Parathyroid adenoma (tissue), 2 donors: ENCODE measurements around the gene CPB2.

ENCODE experiments used
- H2AFZ ChIP-seq: fragments of 300-600 bp; sonication (generic); one replicate; pipeline ENCODE4 v1.7.0; 2017; ENCODE audit warnings: antibody characterized with exemption, mild to moderate bottlenecking
- H3K27ac ChIP-seq: fragments of 300-600 bp; sonication (generic); one replicate; pipeline ENCODE4 v1.7.0; 2017
- H3K27me3 ChIP-seq: fragments of 300-600 bp; sonication (generic); one replicate; pipeline ENCODE4 v1.7.0; 2017; ENCODE audit warnings: low read length; ENCODE audit not compliant: control insufficient read depth, insufficient read depth
- H3K36me3 ChIP-seq: fragments of 300-600 bp; sonication (generic); one replicate; pipeline ENCODE4 v1.7.0; 2017; ENCODE audit warnings: low read length; ENCODE audit not compliant: control insufficient read depth, insufficient read depth
- H3K4me1 ChIP-seq: fragments of 300-600 bp; sonication (generic); one replicate; pipeline ENCODE4 v1.7.0; 2017; ENCODE audit warnings: control low read depth
- H3K4me2 ChIP-seq: fragments of 300-600 bp; sonication (generic); one replicate; pipeline ENCODE4 v1.7.0; 2017; ENCODE audit warnings: low read length
- H3K4me3 ChIP-seq: fragments of 300-600 bp; sonication (generic); one replicate; pipeline ENCODE4 v1.7.0; 2017; ENCODE audit warnings: low read depth, low read length
- H3K79me2 ChIP-seq: fragments of 300-600 bp; sonication (generic); one replicate; pipeline ENCODE4 v1.7.0; 2017; ENCODE audit warnings: control low read depth
- H3K9ac ChIP-seq: fragments of 300-600 bp; sonication (generic); one replicate; pipeline ENCODE4 v1.7.0; 2017; ENCODE audit warnings: mild to moderate bottlenecking
- H3K9me3 ChIP-seq: fragments of 300-600 bp; sonication (generic); one replicate; pipeline ENCODE4 v1.7.0; 2017; ENCODE audit warnings: low read length; ENCODE audit not compliant: control insufficient read depth
- TF ChIP-seq, protein P1 (sequence below): fragments of 300-600 bp; sonication (generic); IDR thresholded peaks from one replicate; pipeline ENCODE4 v1.7.0; 2017; ENCODE audit warnings: antibody characterized with exemption, mild to moderate bottlenecking
- donor health status: primary hyperparathyroidism.

Gene CPB2

GRCh38 chr13:46134494-46134893 is 29.7 kb upstream of the CPB2 start:
- peak overlapping the region; percentile 43 for H3K4me2 ChIP-seq
- H3K79me2 ChIP-seq = no peaks in the 10 kb centered on the region
- H3K9me3 ChIP-seq = no peaks in the 10 kb centered on the region
- H2AFZ ChIP-seq = peak overlapping the region; percentile 18
- no peak overlapping the region for H3K4me3 ChIP-seq
- H3K27me3 ChIP-seq = no peaks in the 10 kb centered on the region
- H3K4me1 ChIP-seq = peaks cover 9% of the 10 kb centered on the region
- peak overlapping the region; percentile 81 for H3K27ac ChIP-seq
- no peak overlapping the region for H3K9ac ChIP-seq
- TF ChIP-seq, protein P1, sequence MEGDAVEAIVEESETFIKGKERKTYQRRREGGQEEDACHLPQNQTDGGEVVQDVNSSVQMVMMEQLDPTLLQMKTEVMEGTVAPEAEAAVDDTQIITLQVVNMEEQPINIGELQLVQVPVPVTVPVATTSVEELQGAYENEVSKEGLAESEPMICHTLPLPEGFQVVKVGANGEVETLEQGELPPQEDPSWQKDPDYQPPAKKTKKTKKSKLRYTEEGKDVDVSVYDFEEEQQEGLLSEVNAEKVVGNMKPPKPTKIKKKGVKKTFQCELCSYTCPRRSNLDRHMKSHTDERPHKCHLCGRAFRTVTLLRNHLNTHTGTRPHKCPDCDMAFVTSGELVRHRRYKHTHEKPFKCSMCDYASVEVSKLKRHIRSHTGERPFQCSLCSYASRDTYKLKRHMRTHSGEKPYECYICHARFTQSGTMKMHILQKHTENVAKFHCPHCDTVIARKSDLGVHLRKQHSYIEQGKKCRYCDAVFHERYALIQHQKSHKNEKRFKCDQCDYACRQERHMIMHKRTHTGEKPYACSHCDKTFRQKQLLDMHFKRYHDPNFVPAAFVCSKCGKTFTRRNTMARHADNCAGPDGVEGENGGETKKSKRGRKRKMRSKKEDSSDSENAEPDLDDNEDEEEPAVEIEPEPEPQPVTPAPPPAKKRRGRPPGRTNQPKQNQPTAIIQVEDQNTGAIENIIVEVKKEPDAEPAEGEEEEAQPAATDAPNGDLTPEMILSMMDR = no peak
- H3K36me3 ChIP-seq = no peaks in the 10 kb centered on the region

GRCh38 chr13:46132109-46132508 is 27.3 kb upstream of the CPB2 start:
- no peaks in the 10 kb centered on the region for H3K79me2 ChIP-seq
- TF ChIP-seq, protein P1 = no peak
- no peak overlapping the region for H3K4me3 ChIP-seq
- H3K4me2 ChIP-seq = no peak overlapping the region
- no peaks in the 10 kb centered on the region for H3K9me3 ChIP-seq
- H2AFZ ChIP-seq = no peak overlapping the region
- no peak overlapping the region for H3K9ac ChIP-seq
- H3K36me3 ChIP-seq = no peaks in the 10 kb centered on the region
- no peak overlapping the region for H3K27ac ChIP-seq
- H3K27me3 ChIP-seq = no peaks in the 10 kb centered on the region
- H3K4me1 ChIP-seq = peaks cover 9% of the 10 kb centered on the region

- no peaks in the 10 kb centered on the region for H3K9me3 ChIP-seq
- H3K4me1 ChIP-seq = peaks cover 9% of the 10 kb centered on the region
- H3K36me3 ChIP-seq = no peaks in the 10 kb centered on the region
- H3K27me3 ChIP-seq = no peaks in the 10 kb centered on the region
- TF ChIP-seq, protein P1 = no peak
- no peak overlapping the region for H2AFZ ChIP-seq
- no peak overlapping the region for H3K4me3 ChIP-seq
- no peak overlapping the region for H3K9ac ChIP-seq
- no peaks in the 10 kb centered on the region for H3K79me2 ChIP-seq
- H3K27ac ChIP-seq = no peak overlapping the region
- H3K4me2 ChIP-seq = no peak overlapping the region
Measured at GRCh38 chr13:46131705-46132104, 26.9 kb upstream of the CPB2 start.

- Histone ChIP-seq H3K4me1 (peaks cover 5% of the 10 kb centered on the region), H3K36me3 (no peaks in the 10 kb centered on the region), H3K9ac (no peak overlapping the region), H3K9me3 (no peaks in the 10 kb centered on the region), H3K27me3 (no peaks in the 10 kb centered on the region), H2AFZ (no peak overlapping the region), H3K4me3 (no peak overlapping the region), H3K27ac (no peak overlapping the region), H3K4me2 (no peak overlapping the region), H3K79me2 (no peaks in the 10 kb centered on the region)
- TF ChIP-seq, protein P1 = no peak
Measured at GRCh38 chr13:46129955-46130618, 25.3 kb upstream of the CPB2 start.

DNA sequence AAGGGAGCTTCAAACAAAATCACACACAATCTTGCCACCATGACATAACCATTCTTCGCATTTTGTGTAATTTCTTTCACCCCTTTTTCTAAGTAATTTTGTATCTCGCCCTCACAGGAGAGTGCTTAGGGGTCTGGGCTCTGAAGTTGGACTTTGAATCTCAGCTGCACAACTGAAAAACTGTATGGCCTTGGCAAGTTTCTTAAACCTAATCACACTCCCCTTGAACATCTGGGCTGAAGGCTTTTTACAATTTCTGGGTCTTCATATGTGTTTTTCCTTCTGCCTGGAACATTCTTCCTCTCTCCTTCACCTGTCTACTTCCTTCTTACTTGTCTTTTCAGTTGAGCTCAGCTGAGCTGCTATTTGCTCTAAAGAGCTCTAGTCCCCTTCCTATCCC is 24.3 kb upstream of the CPB2 start:
- H3K9ac ChIP-seq = no peak overlapping the region
- no peak overlapping the region for H3K27ac ChIP-seq
- H3K4me3 ChIP-seq = no peak overlapping the region
- peaks cover 2% of the 10 kb centered on the region for H3K4me1 ChIP-seq
- H3K79me2 ChIP-seq = no peaks in the 10 kb centered on the region
- TF ChIP-seq, protein P1 = no peak
- no peak overlapping the region for H3K4me2 ChIP-seq
- no peak overlapping the region for H2AFZ ChIP-seq
- no peaks in the 10 kb centered on the region for H3K36me3 ChIP-seq
- H3K9me3 ChIP-seq = no peaks in the 10 kb centered on the region
- H3K27me3 ChIP-seq = no peaks in the 10 kb centered on the region
